SKM-1 (cell line): ENCODE data around the gene NDFIP1.
A peak's percentile ranks its signal among the peaks of the same experiment; 100 is the strongest.
"Not testable (repeated sequence)": the region's sequence is repeated elsewhere in the genome, so short reads cannot be mapped to it uniquely, and the experiment has no call there.

ENCODE experiments used
- DNase-seq: peaks from one replicate; lab custom pipeline; 2025; ENCODE audit not compliant: unreplicated experiment; lab: John Stamatoyannopoulos, UW

Gene NDFIP1, protein sequence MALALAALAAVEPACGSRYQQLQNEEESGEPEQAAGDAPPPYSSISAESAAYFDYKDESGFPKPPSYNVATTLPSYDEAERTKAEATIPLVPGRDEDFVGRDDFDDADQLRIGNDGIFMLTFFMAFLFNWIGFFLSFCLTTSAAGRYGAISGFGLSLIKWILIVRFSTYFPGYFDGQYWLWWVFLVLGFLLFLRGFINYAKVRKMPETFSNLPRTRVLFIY

DNA sequence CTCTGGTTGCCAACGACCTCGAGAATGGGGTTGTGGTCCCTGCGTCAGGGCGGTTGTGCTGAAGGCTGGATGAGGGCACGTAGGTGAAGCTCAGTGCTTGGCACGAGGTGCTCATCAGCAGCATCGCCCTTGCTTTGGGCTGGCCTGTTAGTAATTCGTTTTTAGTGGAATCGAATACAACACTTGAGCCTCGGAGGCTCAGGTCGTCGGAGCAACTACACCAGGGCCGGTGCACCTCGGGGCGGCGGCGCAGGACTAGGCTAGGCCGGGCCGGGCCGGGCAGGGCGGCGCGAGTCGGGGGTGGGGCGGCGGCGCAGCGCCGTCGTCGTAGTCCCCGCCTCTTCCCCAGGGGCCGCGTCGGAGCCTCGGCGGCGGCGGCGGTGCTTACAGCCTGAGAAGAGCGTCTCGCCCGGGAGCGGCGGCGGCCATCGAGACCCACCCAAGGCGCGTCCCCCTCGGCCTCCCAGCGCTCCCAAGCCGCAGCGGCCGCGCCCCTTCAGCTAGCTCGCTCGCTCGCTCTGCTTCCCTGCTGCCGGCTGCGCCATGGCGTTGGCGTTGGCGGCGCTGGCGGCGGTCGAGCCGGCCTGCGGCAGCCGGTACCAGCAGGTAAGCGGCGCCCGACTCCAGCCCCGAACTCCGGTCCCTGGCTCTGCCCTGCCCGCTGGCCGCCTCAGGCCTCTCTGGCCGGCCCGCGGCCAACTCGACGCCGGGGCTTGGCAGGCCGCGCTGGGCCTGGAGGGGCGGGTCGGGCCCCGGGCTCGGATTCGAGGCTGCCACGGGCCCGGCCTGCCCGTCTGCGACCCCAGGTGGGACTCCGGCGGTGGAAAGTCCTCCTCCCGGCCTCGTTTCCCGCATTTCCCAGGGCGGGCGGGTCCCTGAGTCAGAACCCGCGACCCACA lies at the start of gene NDFIP1:
TSS of gene NDFIP1 (plus strand) at position 348 of the 899 bp plus-strand sequence. CDS start at position 544, 196 bp downstream.
- DNase-seq = peak; percentile 63

DNA sequence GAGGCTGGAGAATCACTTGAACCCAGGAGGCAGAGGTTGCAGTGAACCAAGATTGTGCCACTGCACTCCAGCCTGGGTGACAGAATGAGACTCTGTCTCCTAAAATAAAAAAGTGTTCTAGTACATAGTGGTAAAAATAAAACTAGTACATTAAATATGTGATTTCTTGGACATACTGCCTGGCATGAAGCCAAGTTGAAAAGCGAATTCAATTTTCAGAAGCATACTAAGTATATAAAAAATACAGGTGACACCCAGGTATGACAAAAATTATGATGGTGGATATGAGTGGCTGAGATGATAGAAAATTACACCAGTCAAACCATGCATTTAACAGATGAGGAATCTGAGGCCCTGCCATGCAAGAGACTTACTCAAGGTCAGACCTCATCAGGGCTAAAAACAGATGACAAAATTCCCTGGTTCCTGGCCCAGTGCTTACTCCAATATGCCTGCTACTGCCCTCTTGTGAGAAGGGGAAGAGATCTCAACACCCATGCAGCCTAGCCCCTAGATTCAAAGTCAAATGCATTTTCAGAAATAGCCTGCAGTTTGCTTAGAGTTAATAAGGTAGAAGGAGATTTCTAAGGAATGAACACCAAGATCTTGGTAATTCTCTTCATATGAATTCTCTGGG lies 49.2 kb upstream of the NDFIP1 start:
- DNase-seq = no peak

DNA sequence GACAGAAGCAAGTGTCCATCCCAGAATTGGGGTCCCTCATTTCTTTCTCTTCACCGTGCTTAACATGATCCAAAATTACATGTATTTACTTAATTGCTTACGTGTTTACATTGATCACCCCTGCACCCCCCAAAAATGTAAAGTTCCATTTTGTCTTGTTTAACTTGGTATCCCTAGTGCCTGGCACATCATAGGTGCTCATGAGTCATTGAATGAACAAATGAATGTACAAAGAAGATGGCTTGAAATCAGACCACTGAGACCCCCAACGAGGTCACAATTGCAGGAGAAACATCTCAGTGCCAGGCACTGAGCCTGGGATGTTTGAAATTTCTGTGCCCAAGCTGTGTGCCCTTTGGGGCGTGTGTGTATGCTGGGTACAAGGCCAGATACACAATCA lies 45.2 kb upstream of the NDFIP1 start:
- no peak for DNase-seq

DNA sequence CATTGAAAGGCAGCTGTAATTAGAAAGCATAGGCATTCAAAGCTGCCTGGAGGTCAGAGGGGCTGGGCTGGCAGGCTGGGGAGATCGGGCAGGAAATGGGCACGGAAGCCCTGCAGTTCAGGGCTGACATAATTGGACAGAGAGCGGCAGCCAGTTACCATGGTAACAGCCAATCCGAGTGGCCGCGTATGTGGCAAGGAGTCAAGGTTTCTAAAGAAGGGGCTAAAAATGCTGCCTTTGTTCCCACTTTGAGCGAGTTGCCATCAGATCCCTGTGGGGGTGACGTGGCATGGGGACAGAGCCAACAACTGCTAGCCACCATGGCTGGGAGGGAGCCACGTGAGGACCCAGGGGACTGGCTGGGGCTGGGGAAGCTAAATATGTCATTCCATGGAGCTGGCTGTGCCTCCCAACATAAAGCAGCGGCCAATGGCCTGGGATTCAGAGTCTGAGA lies 44.7 kb upstream of the NDFIP1 start:
- no peak for DNase-seq

DNA sequence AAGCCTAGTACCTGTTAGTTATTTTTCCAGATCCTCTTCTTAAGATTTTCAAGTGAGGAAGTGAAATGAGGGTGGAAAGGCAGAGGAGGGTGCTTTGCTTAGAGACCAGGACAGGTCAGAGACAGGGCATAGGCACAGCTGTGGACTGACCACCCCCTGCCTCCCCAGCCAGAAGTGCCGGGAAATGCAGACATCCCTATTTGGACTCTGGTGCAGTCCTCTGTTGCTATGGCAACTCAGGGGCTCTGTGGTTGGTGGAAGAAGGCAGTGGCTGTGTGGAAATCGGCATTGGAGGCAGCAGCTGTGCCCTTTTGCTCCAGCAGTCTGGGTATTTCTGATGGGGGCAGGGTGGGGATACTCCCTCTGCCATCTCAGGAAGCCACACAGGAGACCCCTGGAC lies 43.3 kb upstream of the NDFIP1 start:
- peak; percentile 24 for DNase-seq

DNA sequence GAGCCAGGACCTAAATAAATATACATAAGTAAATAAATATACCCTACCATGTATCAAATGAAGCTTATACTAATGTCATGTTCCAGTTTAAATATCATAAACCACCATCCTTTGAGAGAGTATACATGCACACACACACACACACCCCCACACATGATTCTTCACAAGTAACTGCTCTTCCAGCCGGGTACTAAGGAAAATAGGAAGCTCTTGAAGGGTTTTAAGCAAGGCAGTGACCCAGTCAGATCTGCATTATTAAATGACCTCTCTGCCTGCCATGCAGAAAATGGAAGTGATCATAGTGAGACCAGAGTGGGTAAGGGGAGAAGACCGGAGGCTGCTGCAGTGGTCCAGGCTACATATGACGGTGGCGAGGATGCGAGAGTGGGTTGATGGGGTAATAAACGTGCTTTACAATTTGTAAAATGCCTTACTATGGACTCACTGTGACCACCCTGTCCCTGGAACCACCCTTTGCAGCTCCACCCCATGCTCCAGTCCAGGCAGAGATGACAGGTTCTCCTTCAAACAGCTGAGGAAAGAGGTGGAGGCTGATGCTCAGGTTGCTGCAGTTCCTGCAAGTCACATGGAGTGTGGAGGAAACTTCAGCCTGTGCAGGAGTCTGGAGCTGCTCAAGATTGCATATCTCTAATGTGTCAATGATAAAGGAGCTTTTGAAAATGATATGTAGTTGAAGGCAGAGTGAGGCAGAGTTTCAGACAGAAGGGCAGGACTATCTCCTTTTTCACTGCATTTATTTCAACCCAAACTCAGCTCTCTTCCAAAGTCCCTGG lies 38.8 kb upstream of the NDFIP1 start:
- DNase-seq = no peak

DNA sequence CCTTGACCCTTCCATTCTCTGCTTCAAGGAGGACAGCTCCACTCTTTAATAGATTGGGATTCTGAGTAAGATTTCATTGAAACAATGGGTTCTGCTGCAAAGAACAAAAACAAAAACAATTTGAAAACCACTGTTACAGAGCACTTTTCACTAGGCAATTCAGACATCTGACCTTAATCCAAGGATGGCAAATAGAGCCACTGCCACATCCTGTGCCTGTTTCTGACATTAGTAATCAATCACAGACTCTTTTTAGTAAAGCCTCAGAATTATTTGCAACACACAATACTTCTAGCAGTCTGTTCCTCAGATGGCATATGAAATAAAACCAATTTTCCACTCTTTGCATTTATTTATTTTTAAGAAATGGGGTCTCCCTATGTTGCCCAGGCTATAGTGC lies 37.8 kb upstream of the NDFIP1 start:
- no peak for DNase-seq

DNA sequence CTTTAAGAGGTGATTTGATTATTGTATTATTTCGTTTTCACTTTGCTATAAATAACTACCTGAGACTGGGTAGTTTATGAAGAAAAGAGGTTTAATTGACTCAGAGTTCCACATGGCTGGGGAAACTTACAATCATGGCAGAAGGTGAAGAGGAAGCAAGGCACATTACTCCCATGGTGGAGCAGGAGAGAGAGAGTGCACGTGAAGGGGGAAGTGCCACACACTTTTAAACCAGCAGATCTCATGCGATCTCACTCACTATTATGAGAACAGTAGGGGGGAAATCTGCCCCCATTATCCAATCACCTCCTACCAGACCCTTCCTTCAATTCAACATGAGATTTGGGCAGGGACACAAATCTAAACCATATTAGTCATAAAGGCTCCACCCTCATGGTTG lies 36.1 kb upstream of the NDFIP1 start:
- DNase-seq = peak; percentile 5

DNA sequence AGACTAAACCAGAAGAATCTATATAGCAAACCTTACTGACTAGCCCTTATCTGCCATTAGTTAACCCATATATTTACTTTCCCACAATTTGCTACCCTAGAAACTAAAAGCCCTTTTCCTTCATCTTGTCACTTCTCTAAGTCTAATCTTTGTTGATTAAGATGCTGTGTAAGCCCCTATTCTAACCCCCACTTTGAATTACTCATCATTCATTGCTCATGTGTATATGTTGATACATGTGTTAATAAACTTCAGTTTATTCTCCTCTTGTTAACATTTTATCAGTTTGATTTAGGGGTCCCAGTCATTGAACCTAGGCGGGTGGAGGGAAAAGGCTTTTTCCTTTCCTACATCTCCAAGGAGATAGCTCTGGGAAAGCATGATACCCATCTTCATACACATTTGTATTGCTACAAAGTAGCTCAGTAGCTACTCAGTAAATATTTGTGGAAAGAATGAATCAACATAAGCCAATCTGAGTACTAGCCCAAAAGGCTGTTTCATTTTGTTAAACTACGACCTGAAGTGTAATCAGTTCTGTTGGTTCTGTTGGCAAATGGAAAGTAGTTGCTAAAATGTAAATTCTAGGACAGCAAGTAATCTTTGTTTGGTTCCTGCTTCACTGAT lies 35.1 kb upstream of the NDFIP1 start:
- DNase-seq = no peak

DNA sequence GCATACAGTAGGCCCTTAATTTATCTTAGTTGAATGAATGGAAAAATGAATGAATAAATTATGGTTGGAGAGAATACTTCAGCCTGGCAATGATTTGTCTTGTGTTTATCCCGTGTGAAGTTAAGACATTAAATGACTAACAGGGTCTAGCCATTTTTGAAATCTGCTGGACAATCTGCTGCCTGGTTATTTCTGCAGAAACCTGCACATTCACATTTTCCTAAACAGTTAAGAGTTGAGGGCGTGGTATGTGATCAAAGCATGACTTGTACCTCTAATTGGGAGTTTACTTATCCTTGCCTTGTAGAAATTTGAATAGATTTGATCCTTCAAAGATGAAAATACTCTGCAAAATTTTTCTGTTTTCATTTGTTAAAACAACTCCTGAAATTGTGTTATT lies 34.6 kb upstream of the NDFIP1 start:
- DNase-seq = no peak

DNA sequence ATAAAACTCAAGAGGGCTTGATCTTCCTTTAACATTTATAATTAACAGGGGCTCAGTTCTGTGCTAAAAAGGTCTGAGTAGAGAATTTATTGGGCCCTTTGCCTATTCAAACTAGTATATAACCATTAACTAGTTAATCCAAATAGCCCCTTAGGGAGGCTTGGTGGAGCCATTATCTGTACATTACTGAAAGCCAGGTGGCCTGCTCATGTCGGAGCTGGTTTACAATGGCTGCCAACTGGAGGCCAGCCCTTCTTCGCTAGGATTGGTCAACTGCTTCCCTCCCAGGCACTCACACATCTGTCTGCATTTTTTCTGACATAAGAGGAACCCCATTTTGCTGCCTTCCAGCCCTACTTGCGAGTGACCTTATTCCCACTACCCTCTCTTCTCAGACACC lies 30.4 kb upstream of the NDFIP1 start:
- DNase-seq = no peak

DNA sequence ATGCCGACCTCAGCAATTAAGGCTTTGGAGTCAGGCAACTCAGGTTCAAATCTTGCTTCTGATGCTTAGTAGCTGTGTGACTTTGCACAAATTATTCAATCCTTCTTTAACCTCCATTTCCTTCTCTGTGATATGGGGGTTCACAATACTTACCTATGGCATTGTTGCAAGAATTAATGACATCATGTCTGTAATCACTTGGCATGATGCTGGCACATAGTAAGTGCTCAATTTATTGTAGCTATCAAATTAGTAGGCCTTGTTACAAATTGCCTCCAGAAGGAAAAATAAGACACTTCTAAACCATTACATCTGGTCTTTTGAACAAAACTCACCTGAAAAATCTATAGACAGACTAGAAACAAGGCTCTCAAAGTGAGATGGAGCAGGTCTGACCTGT lies 29.9 kb upstream of the NDFIP1 start:
- DNase-seq = no peak

DNA sequence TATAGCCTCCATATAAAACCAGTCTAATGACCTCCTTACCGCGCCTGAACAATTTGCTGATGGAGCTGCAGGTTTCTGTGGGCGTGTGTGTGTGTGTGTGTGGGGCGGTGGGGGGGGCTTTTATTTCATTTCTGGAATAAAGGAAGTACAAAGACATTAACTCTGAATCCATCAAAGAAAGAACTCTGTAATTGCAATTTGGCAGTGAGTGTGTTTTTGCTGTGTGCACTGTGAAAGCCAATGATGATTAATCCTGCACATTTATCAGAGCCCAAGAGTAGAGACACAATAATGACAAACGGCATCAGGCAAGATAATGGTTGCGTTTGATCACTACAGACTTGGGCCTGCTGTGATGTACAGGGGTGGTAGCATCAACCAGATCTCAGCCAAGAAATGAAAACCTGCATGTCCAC lies 29.3 kb upstream of the NDFIP1 start:
- DNase-seq = no peak

DNA sequence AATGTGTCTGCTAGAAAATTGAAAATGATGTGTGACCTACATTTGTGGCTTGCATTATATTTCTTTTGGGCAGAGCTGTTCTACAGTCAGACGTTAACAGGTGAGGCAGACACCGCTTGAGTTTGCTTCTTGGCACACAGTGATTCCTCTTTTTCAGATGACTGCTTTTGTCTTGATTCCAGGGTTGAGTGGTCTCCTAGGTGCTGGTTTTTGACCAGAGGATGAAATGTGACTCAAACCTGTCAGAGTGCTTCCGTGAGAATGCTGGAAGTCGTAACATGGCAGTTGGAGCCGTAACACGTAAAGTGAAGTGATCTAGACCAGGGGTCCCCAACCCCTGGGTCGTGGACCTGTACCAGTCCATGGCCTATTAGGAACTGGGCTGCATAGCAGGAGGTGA lies 28.3 kb upstream of the NDFIP1 start:
- DNase-seq = no peak

DNA sequence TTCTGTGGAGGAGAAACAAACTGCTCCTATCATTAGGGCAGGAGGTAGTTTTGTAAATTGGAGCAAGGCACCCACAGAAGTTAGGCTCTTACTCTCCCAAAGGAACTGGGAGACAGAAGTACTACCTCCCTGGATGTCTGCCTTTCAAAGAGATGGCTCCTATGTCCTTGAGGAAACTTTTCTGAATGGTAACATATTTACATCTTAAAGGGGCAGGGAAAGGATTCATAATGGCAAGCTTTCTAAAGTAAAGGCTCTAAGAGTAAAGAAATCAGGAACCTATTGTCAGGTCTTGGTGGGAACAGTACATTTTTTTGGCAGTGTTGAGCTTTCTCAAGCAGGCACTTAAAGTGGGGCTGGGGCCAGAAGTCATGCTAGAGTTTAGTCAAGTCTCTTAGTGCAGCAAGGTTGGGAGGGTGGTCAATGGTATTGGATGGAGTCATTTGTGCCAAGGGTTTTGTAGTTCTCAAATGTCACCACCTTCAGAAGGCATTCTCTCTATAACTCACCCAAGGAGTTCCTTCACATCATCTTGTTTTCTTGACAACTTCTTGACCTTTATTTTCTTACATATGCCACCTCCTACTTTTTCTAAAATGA lies 26.3 kb upstream of the NDFIP1 start:
- DNase-seq = no peak

DNA sequence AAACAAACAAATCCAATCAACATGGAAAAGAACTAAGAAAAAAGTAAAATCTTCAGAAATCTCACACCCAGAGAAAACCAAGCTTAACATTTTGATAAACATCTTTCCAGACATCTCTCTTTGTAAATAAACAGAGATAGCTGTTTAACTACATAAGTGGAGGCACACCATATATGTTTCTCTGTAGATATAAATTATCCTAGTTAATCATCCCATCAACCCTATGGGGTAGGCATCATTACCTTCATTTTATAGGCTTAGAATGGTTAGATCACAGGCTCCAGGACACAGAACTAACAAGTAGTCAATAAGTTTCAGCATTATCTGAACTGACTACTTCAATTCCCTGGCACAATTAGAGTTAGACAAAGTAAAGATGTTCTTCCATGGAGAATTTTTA lies 22.4 kb upstream of the NDFIP1 start:
- DNase-seq = no peak

DNA sequence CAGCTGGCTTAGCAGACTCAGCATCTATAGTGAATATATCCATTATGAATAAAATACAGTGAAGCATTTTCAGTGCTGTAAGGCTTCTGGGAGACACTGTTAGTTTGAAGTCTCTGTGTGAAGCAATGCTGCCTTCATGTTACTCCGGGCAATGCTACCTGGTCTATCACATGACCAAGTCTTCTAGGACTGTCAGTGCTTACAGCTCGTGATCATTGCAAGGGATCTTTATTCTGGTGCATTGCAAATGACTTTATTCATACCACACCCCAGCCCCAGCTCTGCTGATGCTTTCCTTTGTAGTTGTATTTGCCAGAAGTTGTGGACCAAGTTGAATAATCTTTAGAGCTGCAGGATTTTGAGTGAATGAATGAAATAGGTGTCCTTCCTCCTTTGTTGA lies 21.9 kb upstream of the NDFIP1 start:
- DNase-seq = no peak

DNA sequence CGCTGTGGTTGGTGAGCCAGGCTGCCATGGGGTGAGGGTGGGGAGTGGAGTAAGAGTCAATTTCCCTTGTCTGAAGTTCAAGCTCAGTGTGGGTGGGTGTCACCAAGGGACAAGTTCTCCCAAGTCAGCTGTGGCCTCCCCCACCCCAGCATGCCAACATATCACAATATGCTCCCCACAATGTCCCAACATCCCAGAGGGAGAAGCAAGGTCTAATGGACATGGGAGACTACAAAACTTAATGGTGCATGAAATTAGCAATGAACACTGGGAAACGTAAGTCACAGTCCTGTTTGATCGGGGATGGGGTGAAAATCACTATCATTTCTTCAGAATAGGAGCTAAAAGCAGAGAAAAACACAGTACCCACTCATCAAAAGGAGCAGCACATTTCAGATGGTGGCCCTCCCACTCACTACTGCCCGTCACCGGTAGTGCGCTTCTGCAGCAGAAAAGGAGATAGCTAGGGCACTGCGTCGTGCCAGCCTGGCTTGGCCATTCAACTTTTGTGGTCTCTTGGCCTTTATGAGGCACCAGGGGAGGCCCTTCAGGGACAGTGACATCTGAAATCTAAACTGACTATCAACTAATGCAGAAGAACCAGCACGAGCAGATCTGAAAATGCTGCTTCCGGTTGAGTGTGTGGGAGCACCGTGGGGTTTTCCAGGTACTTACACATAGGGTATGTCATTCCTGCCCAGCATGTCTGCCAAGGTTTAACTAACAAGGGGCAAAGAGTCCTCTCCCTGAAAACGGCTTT lies 20.5 kb upstream of the NDFIP1 start:
- DNase-seq = no peak

DNA sequence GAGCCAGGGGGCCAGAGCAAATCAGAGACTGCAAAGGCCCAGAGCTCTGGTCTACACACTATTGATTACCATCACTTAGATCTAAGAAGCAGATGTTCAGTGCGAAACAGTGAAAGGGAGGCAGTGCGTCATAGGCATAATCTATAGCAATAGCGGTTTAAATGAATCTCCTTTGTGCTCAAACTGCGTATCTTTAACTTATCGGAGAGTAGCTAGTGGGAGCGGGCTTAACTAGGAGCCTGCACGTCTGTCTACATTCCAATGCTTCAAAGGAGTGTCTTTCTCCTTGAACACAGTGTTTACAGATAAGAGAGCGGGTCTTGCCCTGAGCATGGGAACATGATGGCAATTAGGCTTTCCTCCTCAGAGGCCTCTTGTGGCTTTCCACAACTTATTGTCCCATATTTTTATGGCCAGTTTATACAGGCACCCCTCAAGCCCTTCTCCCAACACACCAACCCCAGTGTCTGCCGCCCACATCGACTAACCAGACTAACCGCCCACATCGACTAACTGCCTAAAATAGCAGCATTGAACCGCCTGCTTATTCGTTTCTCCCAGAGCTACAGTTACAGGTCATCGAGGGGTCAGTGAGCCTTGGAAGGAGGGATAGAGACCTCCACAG lies 19.6 kb upstream of the NDFIP1 start:
- DNase-seq = not testable (repeated sequence)
